ENCODE results near the gene BICD1.

DNA sequence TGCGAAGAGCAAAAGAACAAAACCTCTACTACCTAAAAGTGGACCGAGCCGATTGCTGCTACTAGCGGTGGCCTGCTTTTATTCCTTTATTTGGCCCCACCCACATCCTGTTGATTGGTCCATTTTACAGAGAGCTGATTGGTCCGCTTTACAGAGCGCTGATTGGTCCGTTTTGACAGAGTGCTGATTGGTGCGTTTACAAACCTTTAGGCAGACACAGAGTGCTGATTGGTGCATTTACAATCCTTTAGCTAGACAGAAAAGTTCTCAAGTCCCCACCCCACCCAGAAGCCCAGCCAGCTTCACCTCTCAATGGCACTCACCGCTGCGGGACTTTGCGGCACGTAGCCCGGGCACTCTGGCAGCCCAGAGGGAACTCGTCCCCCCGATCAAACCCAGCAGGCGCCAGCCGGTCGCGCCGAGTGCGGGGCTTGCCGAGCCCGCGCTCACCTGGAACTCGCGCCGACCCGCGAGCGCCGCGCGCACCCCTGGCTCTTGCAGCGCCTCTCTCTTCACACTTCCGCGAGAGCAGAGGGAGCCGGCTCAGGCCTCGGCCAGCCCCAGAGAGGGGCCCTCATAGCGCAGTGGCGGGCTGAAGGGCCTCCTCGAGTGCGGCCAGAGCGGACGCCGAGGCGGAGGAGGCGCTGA, 284.0 kb downstream of the BICD1 start:
- TF ChIP-seq CTCF (IDR thresholded peaks at IDR 0.05) (no peak), POLR2AphosphoS5 (IDR thresholded peaks at IDR 0.05) (no peak), POLR2A (IDR thresholded peaks at IDR 0.05) (no peak)
